GM23248 (cell line): ENCODE results near the gene ASCL5.

Experiments
- EZH2 ChIP-seq: fragments of 200-600 bp; sonication (generic); IDR thresholded peaks from 2 replicates; pipeline ENCODE4 v1.6.1; 2018; ENCODE audit warnings: antibody characterized with exemption, mild to moderate bottlenecking; ENCODE audit not compliant: insufficient read depth, poor library complexity, severe bottlenecking
- EZH2phosphoT487 ChIP-seq: fragments of 200-600 bp; sonication (generic); IDR thresholded peaks from 2 replicates; pipeline ENCODE4 v1.6.1; 2018; ENCODE audit warnings: antibody characterized with exemption, moderate library complexity, mild to moderate bottlenecking, low read depth; ENCODE audit not compliant: insufficient read depth

- TF ChIP-seq EZH2 (no peak), EZH2phosphoT487 (no peak)
These were observed 22.8 kb downstream of the ASCL5 start for GRCh38 chr1:201104141-201104540.
